ENCODE results near the gene SMIM17.

DNA sequence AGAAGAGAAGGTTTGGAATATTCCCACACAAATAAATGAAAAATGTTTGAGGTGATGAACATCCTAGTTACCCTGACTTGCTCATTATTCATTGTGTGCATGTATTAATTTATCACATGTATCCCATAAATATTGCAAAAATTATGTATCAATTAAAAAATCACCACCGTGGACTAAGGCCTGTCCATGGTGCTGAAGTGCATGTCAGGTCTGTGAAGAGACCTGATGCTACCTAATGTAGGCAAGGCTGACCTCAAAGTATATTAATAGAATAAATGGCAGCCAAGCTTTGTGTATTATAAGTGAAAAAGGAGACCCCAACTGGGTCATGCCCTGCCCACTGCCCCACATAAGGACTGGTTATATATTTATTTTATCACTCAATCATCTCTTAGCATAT is 63.0 kb downstream of the SMIM17 start:
- no peak for TF ChIP-seq POLR2A (IDR thresholded peaks at IDR 0.05)
- TF ChIP-seq, protein P1, sequence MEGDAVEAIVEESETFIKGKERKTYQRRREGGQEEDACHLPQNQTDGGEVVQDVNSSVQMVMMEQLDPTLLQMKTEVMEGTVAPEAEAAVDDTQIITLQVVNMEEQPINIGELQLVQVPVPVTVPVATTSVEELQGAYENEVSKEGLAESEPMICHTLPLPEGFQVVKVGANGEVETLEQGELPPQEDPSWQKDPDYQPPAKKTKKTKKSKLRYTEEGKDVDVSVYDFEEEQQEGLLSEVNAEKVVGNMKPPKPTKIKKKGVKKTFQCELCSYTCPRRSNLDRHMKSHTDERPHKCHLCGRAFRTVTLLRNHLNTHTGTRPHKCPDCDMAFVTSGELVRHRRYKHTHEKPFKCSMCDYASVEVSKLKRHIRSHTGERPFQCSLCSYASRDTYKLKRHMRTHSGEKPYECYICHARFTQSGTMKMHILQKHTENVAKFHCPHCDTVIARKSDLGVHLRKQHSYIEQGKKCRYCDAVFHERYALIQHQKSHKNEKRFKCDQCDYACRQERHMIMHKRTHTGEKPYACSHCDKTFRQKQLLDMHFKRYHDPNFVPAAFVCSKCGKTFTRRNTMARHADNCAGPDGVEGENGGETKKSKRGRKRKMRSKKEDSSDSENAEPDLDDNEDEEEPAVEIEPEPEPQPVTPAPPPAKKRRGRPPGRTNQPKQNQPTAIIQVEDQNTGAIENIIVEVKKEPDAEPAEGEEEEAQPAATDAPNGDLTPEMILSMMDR (IDR thresholded peaks at IDR 0.05) = no peak
